CD4-positive, alpha-beta T cell (primary cell): ENCODE data around the gene GJA5. TPM values are rescaled to one million over a fixed set of nuclear protein-coding genes. Genes with fewer than 3 reads are reported as not detected.

Experiments used
- ATAC-seq: fragments of 200-7000 bp; cut with Tn5 transposase; one replicate; pipeline ENCODE4 v1.10.0; 2022; ENCODE audit warnings: mild to moderate bottlenecking; ENCODE audit not compliant: poor library complexity
- CTCF ChIA-PET: fragments of 350-600 bp; sonication (Branson Sonifier 250); formaldehyde crosslinking; loops from one replicate; lab custom pipeline; 2021; ENCODE audit warnings: antibody characterized with exemption, inconsistent platforms; lab: Charles Lee
- POLR2A ChIA-PET: fragments of 350-600 bp; sonication (Branson Sonifier 250); formaldehyde crosslinking; loops from one replicate; lab custom pipeline; 2021; ENCODE audit warnings: antibody characterized with exemption, inconsistent platforms; lab: Charles Lee
- DNase-seq, 14 experiments: peaks; one replicate each; pipeline ENCODE4 v3.0.0-alpha.2; 2013 to 2020; ENCODE audit warnings: mixed read lengths in 2 of 14
- H3K27ac ChIP-seq, 2 donors: one replicate each; pipeline versions ENCODE4 v1.5.1 to v1.7.0; 2013; ENCODE audit warnings: low read length in 2 of 2, low read depth in 1 of 2, mild to moderate bottlenecking in 1 of 2
- H3K27me3 ChIP-seq, 2 experiments: 1 replicate in 1 of 2; 2 replicates in 1 of 2; pipeline versions ENCODE4 v1.6.1 to v1.7.0; 2013; ENCODE audit warnings: low read length in 2 of 2, control low read depth in 1 of 2, mild to moderate bottlenecking in 1 of 2, moderate library complexity in 1 of 2; ENCODE audit not compliant: insufficient read depth in 2 of 2, control insufficient read depth in 1 of 2
- H3K36me3 ChIP-seq: one replicate; pipeline ENCODE4 v1.6.1; 2013; ENCODE audit warnings: low read length, control low read depth; ENCODE audit not compliant: insufficient read depth
- H3K4me1 ChIP-seq: one replicate; pipeline ENCODE4 v1.6.1; 2013; ENCODE audit warnings: low read length, control low read depth; ENCODE audit not compliant: insufficient read depth
- H3K4me3 ChIP-seq: one replicate; pipeline ENCODE4 v1.5.1; 2013; ENCODE audit warnings: mild to moderate bottlenecking, low read length, moderate library complexity
- H3K9me3 ChIP-seq, 2 experiments: 1 replicate in 1 of 2; 2 replicates in 1 of 2; pipeline versions ENCODE4 v1.6.1 to v1.7.0; 2013; ENCODE audit warnings: low read length in 2 of 2, mild to moderate bottlenecking in 2 of 2, control low read depth in 1 of 2, moderate library complexity in 1 of 2; ENCODE audit not compliant: control insufficient read depth in 1 of 2, insufficient read depth in 1 of 2
- H3K27ac Mint-ChIP-seq: one replicate; pipeline ENCODE4 v1.8.0; 2020; ENCODE audit warnings: mixed read lengths
- H3K27me3 Mint-ChIP-seq: one replicate; pipeline ENCODE4 v1.8.0; 2021; ENCODE audit warnings: mixed read lengths
- H3K36me3 Mint-ChIP-seq: one replicate; pipeline ENCODE4 v1.8.0; 2021; ENCODE audit warnings: low read depth, mixed read lengths
- H3K4me1 Mint-ChIP-seq: one replicate; pipeline ENCODE4 v1.8.0; 2021; ENCODE audit warnings: low read depth, mixed read lengths
- H3K4me3 Mint-ChIP-seq: one replicate; pipeline ENCODE4 v1.8.0; 2020; ENCODE audit warnings: mild to moderate bottlenecking, mixed read lengths
- H3K9me3 Mint-ChIP-seq: one replicate; pipeline ENCODE4 v1.8.0; 2020; ENCODE audit warnings: mixed read lengths
- intact Hi-C, 2 experiments: fragments of 100-400 bp; cut with DNase I in 1 of 2; cut with micrococcal nuclease in 1 of 2; formaldehyde crosslinking; loops; one replicate each; pipeline versions ENCODE4 v1.15.1 to v1.9.0; 2023 to 2025; cut with DNase I, micrococcal nuclease
- total RNA-seq, 174 experiments: library from RNA in 2 of 174; stranded (reverse) in 2 of 174; gene quantifications; one replicate each; pipeline ENCODE4 v1.2.3 and lab custom pipeline; 2021 to 2026
- TF ChIP-seq, protein P1 (sequence below): fragments of 200-600 bp; IDR thresholded peaks from one replicate; pipeline ENCODE4 v1.8.0; 2022; ENCODE audit warnings: antibody characterized with exemption, mild to moderate bottlenecking

Gene GJA5
- total RNA-seq, 2 experiments from 2014 or later = not detected

DNA sequence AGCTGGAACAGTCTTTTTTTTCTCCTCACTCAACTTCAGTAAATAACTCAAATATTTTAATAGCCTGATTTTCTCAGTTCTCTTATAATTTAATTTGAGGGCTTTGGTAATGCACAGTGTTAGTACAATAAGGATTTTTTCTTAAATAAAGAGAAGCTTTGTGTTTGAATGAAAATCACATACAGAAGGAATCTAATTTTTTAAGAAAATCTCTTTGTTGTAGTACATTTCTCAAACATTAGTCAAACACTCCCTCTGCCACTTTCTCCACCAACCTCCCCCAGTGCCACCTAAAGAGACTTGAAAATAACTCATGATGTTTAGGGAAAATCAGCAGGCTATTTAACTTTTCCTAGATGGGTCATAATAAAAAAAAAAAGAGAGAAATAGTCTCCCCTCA is 47.8 kb downstream of the GJA5 start:
- POLR2A ChIA-PET = no interaction called here
- Mint-ChIP-seq H3K27ac (no peak overlapping the region), H3K27me3 (peaks cover 58% of the 10 kb centered on the region), H3K4me3 (no peak overlapping the region), H3K36me3 (no peaks in the 10 kb centered on the region), H3K4me1 (peaks cover 10% of the 10 kb centered on the region), H3K9me3 (no peaks in the 10 kb centered on the region)
- Histone ChIP-seq H3K9me3 (peaks cover 0 to 5% of the 10 kb centered on the region in 2 experiments), H3K27ac (no peak overlapping the region), H3K4me1 (peaks cover 12% of the 10 kb centered on the region), H3K27me3 (peaks cover 8 to 17% of the 10 kb centered on the region in 2 experiments), H3K4me3 (no peak overlapping the region), H3K36me3 (no peaks in the 10 kb centered on the region)
- intact Hi-C loops = no loop called here
- DNase-seq = no peak
- TF ChIP-seq, protein P1, sequence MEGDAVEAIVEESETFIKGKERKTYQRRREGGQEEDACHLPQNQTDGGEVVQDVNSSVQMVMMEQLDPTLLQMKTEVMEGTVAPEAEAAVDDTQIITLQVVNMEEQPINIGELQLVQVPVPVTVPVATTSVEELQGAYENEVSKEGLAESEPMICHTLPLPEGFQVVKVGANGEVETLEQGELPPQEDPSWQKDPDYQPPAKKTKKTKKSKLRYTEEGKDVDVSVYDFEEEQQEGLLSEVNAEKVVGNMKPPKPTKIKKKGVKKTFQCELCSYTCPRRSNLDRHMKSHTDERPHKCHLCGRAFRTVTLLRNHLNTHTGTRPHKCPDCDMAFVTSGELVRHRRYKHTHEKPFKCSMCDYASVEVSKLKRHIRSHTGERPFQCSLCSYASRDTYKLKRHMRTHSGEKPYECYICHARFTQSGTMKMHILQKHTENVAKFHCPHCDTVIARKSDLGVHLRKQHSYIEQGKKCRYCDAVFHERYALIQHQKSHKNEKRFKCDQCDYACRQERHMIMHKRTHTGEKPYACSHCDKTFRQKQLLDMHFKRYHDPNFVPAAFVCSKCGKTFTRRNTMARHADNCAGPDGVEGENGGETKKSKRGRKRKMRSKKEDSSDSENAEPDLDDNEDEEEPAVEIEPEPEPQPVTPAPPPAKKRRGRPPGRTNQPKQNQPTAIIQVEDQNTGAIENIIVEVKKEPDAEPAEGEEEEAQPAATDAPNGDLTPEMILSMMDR = no peak
- CTCF ChIA-PET = no interaction called here
- no peak for ATAC-seq

Other genes starting within 250 kb of the GJA5 start
- 1 to 10 TPM; 9.2 TPM for gene BCL9, start 219.1 kb downstream of the GJA5 start, total RNA-seq
- gene ACP6, start 90.1 kb downstream of the GJA5 start, total RNA-seq = 1 to 10 TPM; 4.6 to 6.9 TPM
- not detected for gene GJA8, start 142.2 kb upstream of the GJA5 start, total RNA-seq
- 10 to 100 TPM; 10.0 to 12.4 TPM for gene GPR89B, start 167.8 kb upstream of the GJA5 start, total RNA-seq